B cell (primary cell): ENCODE results near the gene HEXIM2.

Experiments
- EZH2 ChIP-seq: IDR thresholded peaks from 2 replicates; pipeline ENCODE4 v1.6.1; 2012; ENCODE audit warnings: borderline replicate concordance, low read depth, mild to moderate bottlenecking, moderate library complexity, low read length; ENCODE audit not compliant: insufficient read depth, poor library complexity, severe bottlenecking
- TF ChIP-seq, protein P1 (sequence below): fragments of 200-600 bp; IDR thresholded peaks from one replicate; pipeline ENCODE4 v1.8.0; 2022; ENCODE audit warnings: antibody characterized with exemption, mild to moderate bottlenecking

DNA sequence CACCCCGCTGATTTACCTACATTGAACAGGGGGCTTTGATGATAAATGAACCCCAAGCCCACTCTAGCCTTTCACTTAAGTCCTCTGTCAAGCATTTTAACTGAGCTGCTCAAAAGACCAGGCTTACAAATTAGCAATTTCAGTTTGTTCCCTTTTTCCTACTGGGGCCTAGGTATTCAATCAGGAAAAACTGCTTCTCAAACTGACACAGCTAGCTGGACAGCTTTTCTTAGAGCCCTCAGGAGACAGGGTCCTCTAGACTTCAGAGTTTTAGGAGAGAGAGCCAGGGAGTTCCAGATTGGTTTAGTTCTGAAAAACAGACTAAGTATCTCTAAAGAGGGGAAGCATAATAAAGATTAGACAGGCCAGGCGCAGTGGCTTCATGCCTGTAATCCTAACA is 6.2 kb upstream of the HEXIM2 start:
- TF ChIP-seq, protein P1, sequence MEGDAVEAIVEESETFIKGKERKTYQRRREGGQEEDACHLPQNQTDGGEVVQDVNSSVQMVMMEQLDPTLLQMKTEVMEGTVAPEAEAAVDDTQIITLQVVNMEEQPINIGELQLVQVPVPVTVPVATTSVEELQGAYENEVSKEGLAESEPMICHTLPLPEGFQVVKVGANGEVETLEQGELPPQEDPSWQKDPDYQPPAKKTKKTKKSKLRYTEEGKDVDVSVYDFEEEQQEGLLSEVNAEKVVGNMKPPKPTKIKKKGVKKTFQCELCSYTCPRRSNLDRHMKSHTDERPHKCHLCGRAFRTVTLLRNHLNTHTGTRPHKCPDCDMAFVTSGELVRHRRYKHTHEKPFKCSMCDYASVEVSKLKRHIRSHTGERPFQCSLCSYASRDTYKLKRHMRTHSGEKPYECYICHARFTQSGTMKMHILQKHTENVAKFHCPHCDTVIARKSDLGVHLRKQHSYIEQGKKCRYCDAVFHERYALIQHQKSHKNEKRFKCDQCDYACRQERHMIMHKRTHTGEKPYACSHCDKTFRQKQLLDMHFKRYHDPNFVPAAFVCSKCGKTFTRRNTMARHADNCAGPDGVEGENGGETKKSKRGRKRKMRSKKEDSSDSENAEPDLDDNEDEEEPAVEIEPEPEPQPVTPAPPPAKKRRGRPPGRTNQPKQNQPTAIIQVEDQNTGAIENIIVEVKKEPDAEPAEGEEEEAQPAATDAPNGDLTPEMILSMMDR = no peak
- TF ChIP-seq EZH2 = no peak
